Right lobe of liver (tissue), 6 donors: ENCODE measurements around the gene FOXA1. TPM values are rescaled to one million over a fixed set of nuclear protein-coding genes. Genes with fewer than 3 reads are reported as not detected.

Source experiments
- ATAC-seq, 4 donors: fragments of 200-7000 bp; cut with Tn5 transposase; one replicate each; pipeline ENCODE4 v1.9.1; 2020; ENCODE audit warnings: mild to moderate bottlenecking in 4 of 4, moderate library complexity in 4 of 4
- DNase-seq, 3 donors: peaks; one replicate each; pipeline ENCODE4 v3.0.0-alpha.2; 2020
- H3K27ac ChIP-seq, 3 donors: fragments of 200-600 bp; one replicate each; pipeline ENCODE4 v1.8.0; 2022
- H3K27me3 ChIP-seq, 2 donors: fragments of 200-600 bp; one replicate each; pipeline ENCODE4 v1.8.0; 2022
- H3K36me3 ChIP-seq, 4 donors: fragments of 200-600 bp; sonication (generic) in 1 of 4; one replicate each; pipeline versions ENCODE4 v1.5.1 to v1.8.0; 2017 to 2022; ENCODE audit warnings: control low read depth in 1 of 4
- H3K4me1 ChIP-seq, 4 donors: fragments of 200-600 bp; sonication (generic) in 1 of 4; one replicate each; pipeline versions ENCODE4 v1.5.1 to v1.8.0; 2017 to 2022; ENCODE audit warnings: control low read depth in 1 of 4
- H3K4me3 ChIP-seq, 3 donors: fragments of 200-600 bp; one replicate each; pipeline ENCODE4 v1.8.0; 2022
- H3K9me3 ChIP-seq, 4 donors: fragments of 200-600 bp; sonication (generic) in 1 of 4; one replicate each; pipeline versions ENCODE4 v1.5.1 to v1.8.0; 2017 to 2022; ENCODE audit warnings: control low read depth in 1 of 4
- CTCF ChIP-seq, 4 donors: fragments of 200-600 bp in 3 of 4; fragments of 450-650 bp in 1 of 4; IDR thresholded peaks; one replicate each; pipeline versions ENCODE4 v1.5.1 to v1.8.0; 2016 to 2022; ENCODE audit warnings: antibody characterized with exemption in 4 of 4, mild to moderate bottlenecking in 2 of 4
- POLR2A ChIP-seq: fragments of 450-650 bp; IDR thresholded peaks from one replicate; pipeline ENCODE4 v1.6.1; 2017; ENCODE audit warnings: antibody characterized with exemption, mild to moderate bottlenecking
- WGBS: methylation state at CpG from one replicate; pipeline ENCODE4 v1.1.6; 2018; ENCODE audit warnings: low coverage, low lambda C conversion rate; ENCODE audit not compliant: insufficient coverage; ENCODE audit errors: missing lambda C conversion rate; 5-methylcytosine and 5-hydroxymethylcytosine counted together
- intact Hi-C, 2 donors: fragments of 100-400 bp; cut with DNase I; formaldehyde crosslinking; loops; one replicate each; pipeline versions ENCODE4 v1.11.2 to v1.14.1; 2022
- total RNA-seq, 6 experiments: library from RNA; depleted of rRNA in 2 of 6; stranded (reverse); fragments of >200 nt in 2 of 6; fragmentation: NEBNext Ultra II Directional in 3 of 6; extraction: Animal tissue kit (Norgen Biotek cat#: 25700) in 3 of 6; gene quantifications; one replicate each; pipeline versions ENCODE4 v1.1.0 to v1.2.4, GENCODE V29; 2016 to 2023
- donor health status: DM: no; HTN: yes; CAD: no.
- donor health status: DM: no; HTN: no; CAD: no.
- donor health status: DM: no; HTN: no; CAD: no.
- donor health status: DM: no; HTN: yes; CAD: no.
- donor health status: DM: no; HTN: yes; CAD: no.

Gene FOXA1
- total RNA-seq, 6 experiments from 2014 or later, result 29.8 to 35.5 (median 32.5) TPM

DNA sequence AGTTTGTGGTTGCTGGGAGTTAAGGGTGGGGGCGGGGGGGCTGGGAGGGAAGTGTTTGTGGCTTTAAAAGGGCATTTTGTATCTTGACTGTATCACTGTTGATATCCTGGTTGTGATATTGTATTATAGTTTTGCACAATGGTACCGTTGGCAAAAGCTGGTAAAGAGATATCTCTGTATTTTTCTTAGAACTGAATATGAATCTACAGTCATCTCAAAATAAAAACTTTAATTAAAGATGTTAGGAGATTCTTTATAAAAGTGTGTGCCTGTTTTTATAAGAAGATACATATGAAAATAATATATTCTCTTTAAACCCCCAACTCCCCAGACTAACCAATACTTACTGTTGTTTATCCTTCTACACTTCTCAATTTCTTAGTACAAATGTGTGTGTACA, 43.5 kb upstream of the FOXA1 start:
- Histone ChIP-seq H3K27me3 (no peaks in the 10 kb centered on the region), H3K27ac (no peak overlapping the region), H3K4me1 (no peaks in the 10 kb centered on the region), H3K36me3 (no peaks in the 10 kb centered on the region), H3K4me3 (no peak overlapping the region), H3K9me3 (no peaks in the 10 kb centered on the region)
- intact Hi-C loops, result no loop called here
- DNase-seq (no peak), ATAC-seq (no peak)
- TF ChIP-seq POLR2A (no peak), CTCF (IDR thresholded peaks at IDR 0.05) (no peak)
- 74% methylated on average over 2 of the region's 2 CpGs for WGBS

- TF ChIP-seq CTCF (IDR thresholded peaks at IDR 0.05) (no peak), POLR2A (no peak)
- no peaks in the 10 kb centered on the region for H3K4me1 ChIP-seq
- H3K27ac ChIP-seq, result no peak overlapping the region
- no peak for DNase-seq
- H3K36me3 ChIP-seq, result no peaks in the 10 kb centered on the region
- no peaks in the 10 kb centered on the region for H3K9me3 ChIP-seq
- no peak for ATAC-seq
- no peak overlapping the region for H3K4me3 ChIP-seq
- intact Hi-C loops, result no loop called here
- H3K27me3 ChIP-seq, result no peaks in the 10 kb centered on the region
- WGBS, result 80% methylated on average over 3 of the region's 4 CpGs
These were observed 42.3 kb upstream of the FOXA1 start for GRCh38 chr14:37637341-37637740.

- Histone ChIP-seq H3K27ac (no peak overlapping the region), H3K4me1 (peaks cover 0 to 3% (median 0%) of the 10 kb centered on the region in 4 donors), H3K36me3 (no peaks in the 10 kb centered on the region), H3K9me3 (no peaks in the 10 kb centered on the region), H3K27me3 (no peaks in the 10 kb centered on the region), H3K4me3 (no peak overlapping the region)
- intact Hi-C loops, result no loop called here
- TF ChIP-seq CTCF (IDR thresholded peaks at IDR 0.05) (no peak), POLR2A (no peak)
- DNase-seq (no peak), ATAC-seq (no peak)
- 66% methylated on average over 9 of the region's 9 CpGs for WGBS
These were observed 30.8 kb upstream of the FOXA1 start for GRCh38 chr14:37625597-37626595.

GRCh38 chr14:37623971-37624370, 28.9 kb upstream of the FOXA1 start:
- ATAC-seq, result no peak
- Histone ChIP-seq H3K9me3 (no peaks in the 10 kb centered on the region), H3K27me3 (no peaks in the 10 kb centered on the region), H3K27ac (no peak overlapping the region), H3K4me3 (no peak overlapping the region), H3K36me3 (no peaks in the 10 kb centered on the region), H3K4me1 (peaks cover 0 to 3% (median 0%) of the 10 kb centered on the region in 4 donors)
- TF ChIP-seq POLR2A (no peak), CTCF (IDR thresholded peaks at IDR 0.05) (no peak)
- intact Hi-C loops, result no loop called here
- DNase-seq, result no peak
- WGBS, result 100% methylated on average over 1 of the region's 1 CpG
